GM12801 (cell line): Measurements from ENCODE around the gene BMP10.

Experiments used
- TF ChIP-seq, protein P1 (sequence below): IDR thresholded peaks from one replicate; pipeline ENCODE4 v1.5.1; 2011; ENCODE audit warnings: control low read depth; ENCODE audit not compliant: insufficient read length; ENCODE audit errors: extremely low read depth

BMP10 gene

DNA sequence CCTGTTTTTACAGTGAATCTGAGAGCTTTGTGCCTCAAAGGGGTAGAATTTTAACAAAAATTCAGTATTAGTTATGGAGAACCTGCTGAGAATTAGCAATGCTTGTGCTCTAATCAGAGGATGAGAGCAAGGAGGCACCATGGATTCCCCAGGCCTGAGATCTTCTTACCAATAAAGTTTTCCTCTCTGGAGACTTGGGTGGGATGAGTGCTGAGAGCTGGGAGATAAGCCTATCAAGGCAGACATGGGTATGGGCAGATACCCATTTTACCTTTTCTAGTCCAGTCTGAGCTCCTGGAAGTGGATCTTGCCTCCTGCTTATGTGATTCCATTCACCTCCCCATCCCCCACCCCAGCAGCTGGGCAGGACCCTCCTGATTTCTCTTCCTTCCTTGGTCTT, 53.9 kb downstream of the BMP10 start:
- TF ChIP-seq, protein P1, sequence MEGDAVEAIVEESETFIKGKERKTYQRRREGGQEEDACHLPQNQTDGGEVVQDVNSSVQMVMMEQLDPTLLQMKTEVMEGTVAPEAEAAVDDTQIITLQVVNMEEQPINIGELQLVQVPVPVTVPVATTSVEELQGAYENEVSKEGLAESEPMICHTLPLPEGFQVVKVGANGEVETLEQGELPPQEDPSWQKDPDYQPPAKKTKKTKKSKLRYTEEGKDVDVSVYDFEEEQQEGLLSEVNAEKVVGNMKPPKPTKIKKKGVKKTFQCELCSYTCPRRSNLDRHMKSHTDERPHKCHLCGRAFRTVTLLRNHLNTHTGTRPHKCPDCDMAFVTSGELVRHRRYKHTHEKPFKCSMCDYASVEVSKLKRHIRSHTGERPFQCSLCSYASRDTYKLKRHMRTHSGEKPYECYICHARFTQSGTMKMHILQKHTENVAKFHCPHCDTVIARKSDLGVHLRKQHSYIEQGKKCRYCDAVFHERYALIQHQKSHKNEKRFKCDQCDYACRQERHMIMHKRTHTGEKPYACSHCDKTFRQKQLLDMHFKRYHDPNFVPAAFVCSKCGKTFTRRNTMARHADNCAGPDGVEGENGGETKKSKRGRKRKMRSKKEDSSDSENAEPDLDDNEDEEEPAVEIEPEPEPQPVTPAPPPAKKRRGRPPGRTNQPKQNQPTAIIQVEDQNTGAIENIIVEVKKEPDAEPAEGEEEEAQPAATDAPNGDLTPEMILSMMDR: no peak
